Measurements from ENCODE around the gene CPEB2. TPM values are rescaled to one million over a fixed set of nuclear protein-coding genes. Genes with fewer than 3 reads are reported as not detected.

Gene CPEB2
- total RNA-seq, 1 experiment from 2014 or later = 3.3 TPM

DNA sequence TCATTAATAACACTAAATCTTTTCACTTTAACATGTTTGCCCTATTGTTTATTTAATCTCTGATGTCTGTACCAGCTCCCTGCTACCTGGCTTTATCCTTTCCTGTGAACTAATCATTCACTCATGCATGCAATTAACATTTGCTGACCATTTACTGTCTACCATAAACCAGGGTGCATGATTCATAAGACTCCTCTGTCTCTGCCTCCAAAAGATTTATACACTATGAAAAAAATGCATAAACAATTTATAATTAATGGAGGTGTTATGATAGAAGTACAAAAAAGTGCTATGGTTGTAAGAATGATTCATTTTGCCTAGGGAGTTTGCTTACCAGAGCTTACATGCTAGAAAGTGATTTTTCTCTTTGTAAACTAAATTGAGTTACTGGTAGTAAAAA is 24.5 kb upstream of the CPEB2 start (continued):
- no peak for TF ChIP-seq ZNF263 (CRISPR knock-in tag; IDR thresholded peaks at IDR 0.05; ENCODE audit: low read depth)

DNA sequence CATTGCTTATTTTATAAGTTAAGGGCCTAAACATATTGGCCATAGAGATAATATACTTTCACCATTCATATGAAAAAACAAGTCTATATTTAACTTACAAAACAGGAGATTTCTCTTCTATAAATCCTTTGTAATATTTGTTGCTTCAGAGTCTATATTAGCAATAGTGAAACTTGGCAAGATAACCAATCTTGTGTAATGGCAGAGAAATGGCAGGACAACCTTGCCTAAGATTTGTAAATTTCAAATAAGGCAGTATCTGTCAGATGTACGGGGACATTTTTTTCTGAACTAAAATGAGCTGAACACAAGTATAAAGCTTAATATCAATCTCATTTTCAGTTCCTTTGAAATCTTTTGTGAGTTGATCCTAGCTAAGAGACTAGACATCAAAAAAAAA is 17.8 kb upstream of the CPEB2 start:
- ChIA-PET CTCF (no interaction called here), POLR2A (no interaction called here)
- Mint-ChIP-seq H3K4me1 (peaks cover 11% of the 10 kb centered on the region), H3K36me3 (no peaks in the 10 kb centered on the region), H3K9me3 (peaks cover 13% of the 10 kb centered on the region), H3K4me3 (no peak overlapping the region), H3K27ac (no peak overlapping the region), H3K27me3 (ENCODE audit: low read depth) (peaks cover 30% of the 10 kb centered on the region)
- ATAC-seq (no peak), DNase-seq (ENCODE audit: low spot score) (no peak)
- TF ChIP-seq ZNF263 (CRISPR knock-in tag; IDR thresholded peaks at IDR 0.05; ENCODE audit: low read depth) (no peak), SOX15 (CRISPR knock-in tag; IDR thresholded peaks at IDR 0.05) (no peak), ZNF423 (CRISPR knock-in tag; IDR thresholded peaks at IDR 0.05) (no peak), CREB1 (CRISPR knock-in tag; IDR thresholded peaks at IDR 0.05) (no peak), ATF3 (CRISPR knock-in tag; conservative IDR thresholded peaks at IDR 0.05) (no peak), ATF1 (CRISPR knock-in tag; IDR thresholded peaks at IDR 0.05) (no peak), ZNF232 (CRISPR knock-in tag; IDR thresholded peaks at IDR 0.05) (no peak), ZNF219 (CRISPR knock-in tag; IDR thresholded peaks at IDR 0.05; ENCODE audit: borderline replicate concordance) (no peak), GRHL2 (CRISPR knock-in tag; IDR thresholded peaks at IDR 0.05; ENCODE audit: insufficient replicate concordance, severe bottlenecking) (no peak), NFE2L1 (CRISPR knock-in tag; IDR thresholded peaks at IDR 0.05) (no peak)
- TF ChIP-seq, protein P1, sequence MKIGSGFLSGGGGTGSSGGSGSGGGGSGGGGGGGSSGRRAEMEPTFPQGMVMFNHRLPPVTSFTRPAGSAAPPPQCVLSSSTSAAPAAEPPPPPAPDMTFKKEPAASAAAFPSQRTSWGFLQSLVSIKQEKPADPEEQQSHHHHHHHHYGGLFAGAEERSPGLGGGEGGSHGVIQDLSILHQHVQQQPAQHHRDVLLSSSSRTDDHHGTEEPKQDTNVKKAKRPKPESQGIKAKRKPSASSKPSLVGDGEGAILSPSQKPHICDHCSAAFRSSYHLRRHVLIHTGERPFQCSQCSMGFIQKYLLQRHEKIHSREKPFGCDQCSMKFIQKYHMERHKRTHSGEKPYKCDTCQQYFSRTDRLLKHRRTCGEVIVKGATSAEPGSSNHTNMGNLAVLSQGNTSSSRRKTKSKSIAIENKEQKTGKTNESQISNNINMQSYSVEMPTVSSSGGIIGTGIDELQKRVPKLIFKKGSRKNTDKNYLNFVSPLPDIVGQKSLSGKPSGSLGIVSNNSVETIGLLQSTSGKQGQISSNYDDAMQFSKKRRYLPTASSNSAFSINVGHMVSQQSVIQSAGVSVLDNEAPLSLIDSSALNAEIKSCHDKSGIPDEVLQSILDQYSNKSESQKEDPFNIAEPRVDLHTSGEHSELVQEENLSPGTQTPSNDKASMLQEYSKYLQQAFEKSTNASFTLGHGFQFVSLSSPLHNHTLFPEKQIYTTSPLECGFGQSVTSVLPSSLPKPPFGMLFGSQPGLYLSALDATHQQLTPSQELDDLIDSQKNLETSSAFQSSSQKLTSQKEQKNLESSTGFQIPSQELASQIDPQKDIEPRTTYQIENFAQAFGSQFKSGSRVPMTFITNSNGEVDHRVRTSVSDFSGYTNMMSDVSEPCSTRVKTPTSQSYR (CRISPR knock-in tag; IDR thresholded peaks at IDR 0.05) = no peak
- TF ChIP-seq, protein P2, sequence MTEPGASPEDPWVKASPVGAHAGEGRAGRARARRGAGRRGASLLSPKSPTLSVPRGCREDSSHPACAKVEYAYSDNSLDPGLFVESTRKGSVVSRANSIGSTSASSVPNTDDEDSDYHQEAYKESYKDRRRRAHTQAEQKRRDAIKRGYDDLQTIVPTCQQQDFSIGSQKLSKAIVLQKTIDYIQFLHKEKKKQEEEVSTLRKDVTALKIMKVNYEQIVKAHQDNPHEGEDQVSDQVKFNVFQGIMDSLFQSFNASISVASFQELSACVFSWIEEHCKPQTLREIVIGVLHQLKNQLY (CRISPR knock-in tag; IDR thresholded peaks at IDR 0.05) = no peak
- TF ChIP-seq, protein P3, sequence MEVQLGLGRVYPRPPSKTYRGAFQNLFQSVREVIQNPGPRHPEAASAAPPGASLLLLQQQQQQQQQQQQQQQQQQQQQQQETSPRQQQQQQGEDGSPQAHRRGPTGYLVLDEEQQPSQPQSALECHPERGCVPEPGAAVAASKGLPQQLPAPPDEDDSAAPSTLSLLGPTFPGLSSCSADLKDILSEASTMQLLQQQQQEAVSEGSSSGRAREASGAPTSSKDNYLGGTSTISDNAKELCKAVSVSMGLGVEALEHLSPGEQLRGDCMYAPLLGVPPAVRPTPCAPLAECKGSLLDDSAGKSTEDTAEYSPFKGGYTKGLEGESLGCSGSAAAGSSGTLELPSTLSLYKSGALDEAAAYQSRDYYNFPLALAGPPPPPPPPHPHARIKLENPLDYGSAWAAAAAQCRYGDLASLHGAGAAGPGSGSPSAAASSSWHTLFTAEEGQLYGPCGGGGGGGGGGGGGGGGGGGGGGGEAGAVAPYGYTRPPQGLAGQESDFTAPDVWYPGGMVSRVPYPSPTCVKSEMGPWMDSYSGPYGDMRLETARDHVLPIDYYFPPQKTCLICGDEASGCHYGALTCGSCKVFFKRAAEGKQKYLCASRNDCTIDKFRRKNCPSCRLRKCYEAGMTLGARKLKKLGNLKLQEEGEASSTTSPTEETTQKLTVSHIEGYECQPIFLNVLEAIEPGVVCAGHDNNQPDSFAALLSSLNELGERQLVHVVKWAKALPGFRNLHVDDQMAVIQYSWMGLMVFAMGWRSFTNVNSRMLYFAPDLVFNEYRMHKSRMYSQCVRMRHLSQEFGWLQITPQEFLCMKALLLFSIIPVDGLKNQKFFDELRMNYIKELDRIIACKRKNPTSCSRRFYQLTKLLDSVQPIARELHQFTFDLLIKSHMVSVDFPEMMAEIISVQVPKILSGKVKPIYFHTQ (CRISPR knock-in tag; IDR thresholded peaks at IDR 0.05) = no peak
- TF ChIP-seq, protein P4, sequence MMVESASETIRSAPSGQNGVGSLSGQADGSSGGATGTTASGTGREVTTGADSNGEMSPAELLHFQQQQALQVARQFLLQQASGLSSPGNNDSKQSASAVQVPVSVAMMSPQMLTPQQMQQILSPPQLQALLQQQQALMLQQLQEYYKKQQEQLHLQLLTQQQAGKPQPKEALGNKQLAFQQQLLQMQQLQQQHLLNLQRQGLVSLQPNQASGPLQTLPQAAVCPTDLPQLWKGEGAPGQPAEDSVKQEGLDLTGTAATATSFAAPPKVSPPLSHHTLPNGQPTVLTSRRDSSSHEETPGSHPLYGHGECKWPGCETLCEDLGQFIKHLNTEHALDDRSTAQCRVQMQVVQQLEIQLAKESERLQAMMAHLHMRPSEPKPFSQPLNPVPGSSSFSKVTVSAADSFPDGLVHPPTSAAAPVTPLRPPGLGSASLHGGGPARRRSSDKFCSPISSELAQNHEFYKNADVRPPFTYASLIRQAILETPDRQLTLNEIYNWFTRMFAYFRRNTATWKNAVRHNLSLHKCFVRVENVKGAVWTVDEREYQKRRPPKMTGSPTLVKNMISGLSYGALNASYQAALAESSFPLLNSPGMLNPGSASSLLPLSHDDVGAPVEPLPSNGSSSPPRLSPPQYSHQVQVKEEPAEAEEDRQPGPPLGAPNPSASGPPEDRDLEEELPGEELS (CRISPR knock-in tag; IDR thresholded peaks at IDR 0.05) = no peak

DNA sequence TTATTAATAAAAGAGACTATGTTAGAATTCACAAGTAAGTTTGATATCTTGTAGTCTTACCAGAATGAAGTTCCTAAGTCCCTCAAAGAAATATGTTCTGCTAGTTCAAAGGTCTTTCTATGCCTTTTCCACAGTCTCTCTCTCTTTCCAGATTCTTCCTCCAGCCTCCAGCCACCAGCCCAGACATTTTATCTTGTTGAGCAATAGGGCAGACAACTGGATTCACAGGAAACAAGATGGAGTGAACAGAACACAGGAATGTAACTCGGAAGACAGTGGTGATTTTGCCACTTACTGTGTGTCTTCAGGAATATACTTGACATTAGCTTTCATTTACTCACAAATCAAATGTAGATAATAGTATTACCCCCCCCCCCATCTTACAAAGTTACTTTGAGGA is 17.1 kb upstream of the CPEB2 start:
- ATAC-seq (no peak), DNase-seq (ENCODE audit: low spot score) (no peak)
- Mint-ChIP-seq H3K4me1 (peaks cover 11% of the 10 kb centered on the region), H3K27ac (no peak overlapping the region), H3K36me3 (no peaks in the 10 kb centered on the region), H3K4me3 (no peak overlapping the region), H3K9me3 (peaks cover 13% of the 10 kb centered on the region), H3K27me3 (ENCODE audit: low read depth) (peaks cover 30% of the 10 kb centered on the region)
- ChIA-PET CTCF (no interaction called here), POLR2A (interaction anchor here (0.7 kb wide), 1 partner anchor 164 kb away, joined by 3 read pairs; no protein-coding TSS in a partner anchor)
- TF ChIP-seq SMAD3 (CRISPR knock-in tag; IDR thresholded peaks at IDR 0.05; ENCODE audit: borderline replicate concordance) (no peak), ZBTB43 (CRISPR knock-in tag; IDR thresholded peaks at IDR 0.05) (no peak), RORB (CRISPR knock-in tag; IDR thresholded peaks at IDR 0.05) (no peak), ZNF232 (CRISPR knock-in tag; IDR thresholded peaks at IDR 0.05) (no peak), ZNF121 (CRISPR knock-in tag; IDR thresholded peaks at IDR 0.05) (no peak), USF1 (CRISPR knock-in tag; IDR thresholded peaks at IDR 0.05) (no peak), ZBTB21 (CRISPR knock-in tag; IDR thresholded peaks at IDR 0.05; ENCODE audit: borderline replicate concordance) (no peak)
- TF ChIP-seq, protein P5, sequence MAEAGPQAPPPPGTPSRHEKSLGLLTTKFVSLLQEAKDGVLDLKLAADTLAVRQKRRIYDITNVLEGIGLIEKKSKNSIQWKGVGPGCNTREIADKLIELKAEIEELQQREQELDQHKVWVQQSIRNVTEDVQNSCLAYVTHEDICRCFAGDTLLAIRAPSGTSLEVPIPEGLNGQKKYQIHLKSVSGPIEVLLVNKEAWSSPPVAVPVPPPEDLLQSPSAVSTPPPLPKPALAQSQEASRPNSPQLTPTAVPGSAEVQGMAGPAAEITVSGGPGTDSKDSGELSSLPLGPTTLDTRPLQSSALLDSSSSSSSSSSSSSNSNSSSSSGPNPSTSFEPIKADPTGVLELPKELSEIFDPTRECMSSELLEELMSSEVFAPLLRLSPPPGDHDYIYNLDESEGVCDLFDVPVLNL (CRISPR knock-in tag; IDR thresholded peaks at IDR 0.05; ENCODE audit: borderline replicate concordance, low read depth) = no peak
